HEK293 (cell line): ENCODE data around the gene MCEMP1.

ENCODE experiments used
- ATF2 ChIP-seq: fragments of 450-650 bp; formaldehyde crosslinking; IDR thresholded peaks from 2 replicates; pipeline ENCODE4 v1.5.1; 2016; ENCODE audit warnings: missing biosample characterization, missing genetic modification characterization, low read depth
- FEZF1 ChIP-seq: fragments of 450-650 bp; formaldehyde crosslinking; IDR thresholded peaks from 2 replicates; pipeline ENCODE4 v1.5.1; 2016; ENCODE audit warnings: missing biosample characterization, missing genetic modification characterization
- GLI2 ChIP-seq: fragments of 450-650 bp; formaldehyde crosslinking; IDR thresholded peaks from 2 replicates; pipeline ENCODE4; 2017; ENCODE audit warnings: missing biosample characterization, missing genetic modification characterization, low read depth, borderline replicate concordance
- KLF17 ChIP-seq: fragments of 450-650 bp; formaldehyde crosslinking; IDR thresholded peaks from 2 replicates; pipeline ENCODE4 v1.5.1; 2016; ENCODE audit warnings: missing biosample characterization, missing genetic modification characterization
- MEIS1 ChIP-seq: sonication (generic); formaldehyde crosslinking; IDR thresholded peaks from 2 replicates; pipeline ENCODE4 v1.8.1; 2022; ENCODE audit warnings: missing genetic modification reagents, mild to moderate bottlenecking, borderline replicate concordance
- PRDM4 ChIP-seq: fragments of 450-650 bp; formaldehyde crosslinking; IDR thresholded peaks from 2 replicates; pipeline ENCODE4 v1.5.1; 2017; ENCODE audit warnings: missing biosample characterization, missing genetic modification characterization
- RBAK ChIP-seq: fragments of 450-650 bp; formaldehyde crosslinking; IDR thresholded peaks from 2 replicates; pipeline ENCODE4 v1.5.1; 2016; ENCODE audit warnings: missing biosample characterization, missing genetic modification characterization
- SCRT2 ChIP-seq: fragments of 450-650 bp; formaldehyde crosslinking; IDR thresholded peaks from 2 replicates; pipeline ENCODE4 v1.5.1; 2016; ENCODE audit warnings: missing biosample characterization, missing genetic modification characterization
- TCF7L2 ChIP-seq: IDR thresholded peaks from 2 replicates; pipeline ENCODE4 v1.6.1; 2011; ENCODE audit warnings: low read depth, mild to moderate bottlenecking, inconsistent platforms, low read length, moderate library complexity, borderline replicate concordance
- ZBTB20 ChIP-seq: fragments of 450-650 bp; formaldehyde crosslinking; IDR thresholded peaks from 2 replicates; pipeline ENCODE4 v1.5.1; 2016; ENCODE audit warnings: missing biosample characterization, missing genetic modification characterization
- ZBTB8A ChIP-seq: fragments of 450-650 bp; formaldehyde crosslinking; IDR thresholded peaks from 2 replicates; pipeline ENCODE4 v1.5.1; 2016; ENCODE audit warnings: missing biosample characterization, missing genetic modification characterization
- ZFP3 ChIP-seq: fragments of 450-650 bp; formaldehyde crosslinking; IDR thresholded peaks from 2 replicates; pipeline ENCODE4 v1.5.1; 2016; ENCODE audit warnings: low read depth, missing biosample characterization, missing genetic modification characterization
- ZNF10 ChIP-seq: fragments of 450-650 bp; formaldehyde crosslinking; IDR thresholded peaks from 2 replicates; pipeline ENCODE4 v1.5.1; 2017; ENCODE audit warnings: missing biosample characterization, missing genetic modification characterization
- ZNF114 ChIP-seq: fragments of 450-650 bp; formaldehyde crosslinking; IDR thresholded peaks from 2 replicates; pipeline ENCODE4 v1.5.0; 2017; ENCODE audit warnings: missing biosample characterization, missing genetic modification characterization
- ZNF121 ChIP-seq: fragments of 450-650 bp; formaldehyde crosslinking; IDR thresholded peaks from 2 replicates; pipeline ENCODE4 v1.5.1; 2016; ENCODE audit warnings: missing biosample characterization, missing genetic modification characterization
- ZNF174 ChIP-seq: fragments of 450-650 bp; formaldehyde crosslinking; IDR thresholded peaks from 2 replicates; pipeline ENCODE4 v1.5.0; 2017; ENCODE audit warnings: missing biosample characterization, mild to moderate bottlenecking, missing genetic modification characterization
- ZNF202 ChIP-seq: fragments of 450-650 bp; formaldehyde crosslinking; IDR thresholded peaks from 2 replicates; pipeline ENCODE4 v1.5.1; 2016; ENCODE audit warnings: missing biosample characterization, missing genetic modification characterization, borderline replicate concordance
- ZNF266 ChIP-seq: fragments of 450-650 bp; formaldehyde crosslinking; IDR thresholded peaks from 2 replicates; pipeline ENCODE4 v1.5.1; 2016; ENCODE audit warnings: missing biosample characterization, missing genetic modification characterization, low read depth
- ZNF280C ChIP-seq: fragments of 450-650 bp; formaldehyde crosslinking; IDR thresholded peaks from 2 replicates; pipeline ENCODE4 v1.5.1; 2016; ENCODE audit warnings: missing biosample characterization, missing genetic modification characterization
- ZNF292 ChIP-seq: fragments of 450-650 bp; formaldehyde crosslinking; IDR thresholded peaks from 2 replicates; pipeline ENCODE4 v1.5.1; 2016; ENCODE audit warnings: low read depth, missing biosample characterization, missing genetic modification characterization, borderline replicate concordance
- ZNF354C ChIP-seq: fragments of 450-650 bp; formaldehyde crosslinking; IDR thresholded peaks from 2 replicates; pipeline ENCODE4 v1.5.1; 2016; ENCODE audit warnings: missing biosample characterization, missing genetic modification characterization, low read depth, borderline replicate concordance
- ZNF449 ChIP-seq: fragments of 450-650 bp; formaldehyde crosslinking; IDR thresholded peaks from 2 replicates; pipeline ENCODE4 v1.5.1; 2017; ENCODE audit warnings: missing biosample characterization, mild to moderate bottlenecking, missing genetic modification characterization, moderate library complexity
- ZNF510 ChIP-seq: fragments of 450-650 bp; formaldehyde crosslinking; IDR thresholded peaks from 2 replicates; pipeline ENCODE4 v1.5.1; 2018; ENCODE audit warnings: mild to moderate bottlenecking, missing genetic modification characterization, missing biosample characterization; ENCODE audit not compliant: insufficient replicate concordance
- ZNF555 ChIP-seq: fragments of 450-650 bp; formaldehyde crosslinking; conservative IDR thresholded peaks from 2 replicates; pipeline ENCODE4 v1.5.1; 2017; ENCODE audit warnings: missing biosample characterization, mild to moderate bottlenecking, missing genetic modification characterization, inconsistent platforms
- ZNF629 ChIP-seq: fragments of 450-650 bp; formaldehyde crosslinking; IDR thresholded peaks from 2 replicates; pipeline ENCODE4 v1.5.1; 2017; ENCODE audit warnings: missing biosample characterization, missing genetic modification characterization
- ZNF830 ChIP-seq: fragments of 450-650 bp; IDR thresholded peaks from 2 replicates; pipeline ENCODE4 v1.5.0; 2018; ENCODE audit warnings: missing biosample characterization, missing genetic modification characterization, low read depth, mild to moderate bottlenecking, moderate library complexity
- ZSCAN16 ChIP-seq: fragments of 450-650 bp; formaldehyde crosslinking; IDR thresholded peaks from 2 replicates; pipeline ENCODE4 v1.5.1; 2016; ENCODE audit warnings: missing biosample characterization, missing genetic modification characterization
- ZSCAN30 ChIP-seq: fragments of 450-650 bp; IDR thresholded peaks from 2 replicates; pipeline ENCODE4 v1.5.1; 2018; ENCODE audit warnings: missing biosample characterization, mild to moderate bottlenecking, missing genetic modification characterization, moderate library complexity

The MCEMP1 gene

GRCh38 chr19:7652061-7652641 is 24.7 kb upstream of the MCEMP1 start (continued):
- TF ChIP-seq ZNF449 (no peak), ZNF174 (tag by site-specific recombination) (no peak), TCF7L2 (peak; percentile 100), ZNF121 (tag by site-specific recombination) (no peak), ZNF830 (tag by site-specific recombination) (no peak), ZNF510 (tag by site-specific recombination) (no peak), ZNF292 (tag by site-specific recombination) (no peak), RBAK (tag by site-specific recombination) (no peak), ZNF114 (tag by site-specific recombination) (no peak), ZBTB20 (tag by site-specific recombination) (no peak), ZNF629 (tag by site-specific recombination) (peak; percentile 75), SCRT2 (tag by site-specific recombination) (peak; percentile 59), ATF2 (tag by site-specific recombination) (no peak), ZSCAN16 (no peak), GLI2 (tag by site-specific recombination) (no peak), MEIS1 (CRISPR knock-in tag) (no peak), ZNF10 (0 out of 2 replicates have a peak, but pooled peaks have one; percentile 30), ZSCAN30 (tag by site-specific recombination) (peak; percentile 62; the same call in 1 of the 2 replicates), ZNF202 (tag by site-specific recombination) (no peak), ZNF280C (no peak), KLF17 (tag by site-specific recombination) (peak; percentile 68; the same call in 1 of the 2 replicates), ZFP3 (tag by site-specific recombination) (peak; percentile 45; the same call in 1 of the 2 replicates), ZNF555 (tag by site-specific recombination) (no peak), ZBTB8A (tag by site-specific recombination) (peak; percentile 38; the same call in 1 of the 2 replicates), FEZF1 (tag by site-specific recombination) (no peak), PRDM4 (tag by site-specific recombination) (peak; percentile 29; the same call in 1 of the 2 replicates), ZNF266 (tag by site-specific recombination) (no peak), ZNF354C (no peak)
